GM19452 (cell line): ENCODE data around the gene LTF.
"Not testable (repeated sequence)": the region's sequence is repeated elsewhere in the genome, so short reads cannot be mapped to it uniquely, and the experiment has no call there.

ENCODE experiments used
- ATAC-seq: cut with Tn5 transposase; IDR thresholded peaks from one replicate; pipeline ENCODE4 v1.9.1; 2021; ENCODE audit not compliant: unreplicated experiment

Gene LTF

GRCh38 chr3:46447228-46447985 is 17.3 kb downstream of the LTF start:
- no peak for ATAC-seq

- ATAC-seq: no peak
These were observed 21.9 kb downstream of the LTF start for GRCh38 chr3:46442576-46443530.

- peak; percentile 85 for ATAC-seq
These were observed 24.0 kb downstream of the LTF start for GRCh38 chr3:46440531-46441294.

- ATAC-seq: no peak
These were observed 25.9 kb downstream of the LTF start for GRCh38 chr3:46438831-46439230.

GRCh38 chr3:46435081-46435726 is 29.5 kb downstream of the LTF start:
- no peak for ATAC-seq

GRCh38 chr3:46433841-46434240 is 30.9 kb downstream of the LTF start:
- no peak for ATAC-seq

GRCh38 chr3:46433118-46433517 is 31.6 kb downstream of the LTF start:
- not testable (repeated sequence) for ATAC-seq

GRCh38 chr3:46431905-46432304 is 32.8 kb downstream of the LTF start:
- ATAC-seq: not testable (repeated sequence)

GRCh38 chr3:46430879-46431278 is 33.8 kb downstream of the LTF start:
- ATAC-seq: not testable (repeated sequence)

GRCh38 chr3:46429671-46430070 is 35.0 kb downstream of the LTF start:
- no peak for ATAC-seq

GRCh38 chr3:46429250-46429649 is 35.5 kb downstream of the LTF start:
- ATAC-seq: no peak

- ATAC-seq: no peak
These were observed 36.5 kb downstream of the LTF start for GRCh38 chr3:46427916-46428833.

- ATAC-seq: not testable (repeated sequence)
These were observed 37.3 kb downstream of the LTF start for GRCh38 chr3:46427404-46427803.

- ATAC-seq: not testable (repeated sequence)
These were observed 38.2 kb downstream of the LTF start for GRCh38 chr3:46426476-46426875.

GRCh38 chr3:46423588-46423987 is 41.1 kb downstream of the LTF start:
- ATAC-seq: no peak

GRCh38 chr3:46422617-46423016 is 42.1 kb downstream of the LTF start:
- no peak for ATAC-seq

- ATAC-seq: no peak
These were observed 43.8 kb downstream of the LTF start for GRCh38 chr3:46420931-46421330.

GRCh38 chr3:46419816-46420215 is 44.9 kb downstream of the LTF start:
- no peak for ATAC-seq

- no peak for ATAC-seq
These were observed 46.7 kb downstream of the LTF start for GRCh38 chr3:46417841-46418611.
